NCI-H146 treated with DMSO at 0.1 percent for 48 hours (cell line): Measurements from ENCODE around the gene ADGRL3.
"Not testable (repeated sequence)": the region's sequence is repeated elsewhere in the genome, so short reads cannot be mapped to it uniquely, and the experiment has no call there.

Source experiments
- DNase-seq: peaks from one replicate; lab custom pipeline; 2025; ENCODE audit not compliant: unreplicated experiment; lab: John Stamatoyannopoulos, UW

ADGRL3 gene

GRCh38 chr4:61771056-61771455 lies 570.9 kb downstream of the ADGRL3 start:
- no peak for DNase-seq

GRCh38 chr4:61772126-61772525 lies 572.0 kb downstream of the ADGRL3 start:
- DNase-seq, result no peak

GRCh38 chr4:61773655-61774245 lies 573.6 kb downstream of the ADGRL3 start:
- no peak for DNase-seq

- peak; percentile 59 for DNase-seq
Observed at GRCh38 chr4:61782133-61782532, 582.0 kb downstream of the ADGRL3 start.

GRCh38 chr4:61783050-61783449 lies 582.9 kb downstream of the ADGRL3 start:
- peak; percentile 15 for DNase-seq

GRCh38 chr4:61785761-61786160 lies 585.6 kb downstream of the ADGRL3 start:
- no peak for DNase-seq

GRCh38 chr4:61786211-61786610 lies 586.1 kb downstream of the ADGRL3 start:
- no peak for DNase-seq

- no peak for DNase-seq
Observed at GRCh38 chr4:61795998-61796397, 595.9 kb downstream of the ADGRL3 start.

GRCh38 chr4:61799794-61800193 lies 599.7 kb downstream of the ADGRL3 start:
- DNase-seq, result no peak

- no peak for DNase-seq
Observed at GRCh38 chr4:61805227-61805626, 605.1 kb downstream of the ADGRL3 start.

GRCh38 chr4:61805979-61806378 lies 605.9 kb downstream of the ADGRL3 start:
- no peak for DNase-seq

- DNase-seq, result no peak
Observed at GRCh38 chr4:61812171-61812570, 612.0 kb downstream of the ADGRL3 start.

- no peak for DNase-seq
Observed at GRCh38 chr4:61817071-61817470, 616.9 kb downstream of the ADGRL3 start.

GRCh38 chr4:61820136-61820535 lies 620.0 kb downstream of the ADGRL3 start:
- DNase-seq, result no peak

GRCh38 chr4:61824454-61824853 lies 624.3 kb downstream of the ADGRL3 start:
- no peak for DNase-seq

- DNase-seq, result no peak
Observed at GRCh38 chr4:61827907-61828391, 627.8 kb downstream of the ADGRL3 start.

GRCh38 chr4:61828960-61829359 lies 628.8 kb downstream of the ADGRL3 start:
- peak; percentile 38 for DNase-seq

GRCh38 chr4:61831987-61832386 lies 631.9 kb downstream of the ADGRL3 start:
- no peak for DNase-seq

- DNase-seq, result no peak
Observed at GRCh38 chr4:61837395-61837794, 637.3 kb downstream of the ADGRL3 start.

- DNase-seq, result no peak
Observed at GRCh38 chr4:61838072-61838471, 637.9 kb downstream of the ADGRL3 start.

- no peak for DNase-seq
Observed at GRCh38 chr4:61841714-61842113, 641.6 kb downstream of the ADGRL3 start.

GRCh38 chr4:61851126-61851525 lies 651.0 kb downstream of the ADGRL3 start:
- DNase-seq, result no peak

GRCh38 chr4:61852105-61852504 lies 652.0 kb downstream of the ADGRL3 start:
- DNase-seq, result not testable (repeated sequence)
